Liver (tissue), 3 donors: ENCODE data around the gene SDK2.

Source experiments
- GABPA ChIP-seq, 2 donors: IDR thresholded peaks in 1 of 2; conservative IDR thresholded peaks in 1 of 2; 2 replicates each; pipeline ENCODE4 v1.6.1; 2016; ENCODE audit warnings: antibody characterized with exemption in 2 of 2, mild to moderate bottlenecking in 1 of 2, moderate library complexity in 1 of 2
- JUND ChIP-seq, 2 donors: IDR thresholded peaks; 2 replicates each; pipeline ENCODE4 v1.6.1; 2016; ENCODE audit warnings: antibody characterized with exemption in 2 of 2
- MAX ChIP-seq: IDR thresholded peaks from 2 replicates; pipeline ENCODE4 v1.6.1; 2016; ENCODE audit warnings: antibody characterized with exemption
- REST ChIP-seq: IDR thresholded peaks from 2 replicates; pipeline ENCODE4 v1.6.1; 2016; ENCODE audit warnings: antibody characterized with exemption, mild to moderate bottlenecking
- RXRA ChIP-seq, 2 donors: IDR thresholded peaks; 2 replicates each; pipeline ENCODE4 v1.6.1; 2017 to 2018; ENCODE audit warnings: antibody characterized with exemption in 2 of 2, mild to moderate bottlenecking in 1 of 2
- ZBTB33 ChIP-seq: IDR thresholded peaks from 2 replicates; pipeline ENCODE4 v1.6.1; 2016; ENCODE audit warnings: antibody characterized with exemption
- TF ChIP-seq, protein P1 (sequence below): fragments of 150-350 bp; IDR thresholded peaks from 2 replicates; pipeline ENCODE4 v1.5.1; 2017; ENCODE audit warnings: improper control_type of control experiment, low read depth, low read length; ENCODE audit not compliant: missing input control
- donor health status: healthy.
- donor health status: healthy.

GRCh38 chr17:73522107-73522506 is 122.1 kb downstream of the SDK2 start:
- TF ChIP-seq, protein P1, sequence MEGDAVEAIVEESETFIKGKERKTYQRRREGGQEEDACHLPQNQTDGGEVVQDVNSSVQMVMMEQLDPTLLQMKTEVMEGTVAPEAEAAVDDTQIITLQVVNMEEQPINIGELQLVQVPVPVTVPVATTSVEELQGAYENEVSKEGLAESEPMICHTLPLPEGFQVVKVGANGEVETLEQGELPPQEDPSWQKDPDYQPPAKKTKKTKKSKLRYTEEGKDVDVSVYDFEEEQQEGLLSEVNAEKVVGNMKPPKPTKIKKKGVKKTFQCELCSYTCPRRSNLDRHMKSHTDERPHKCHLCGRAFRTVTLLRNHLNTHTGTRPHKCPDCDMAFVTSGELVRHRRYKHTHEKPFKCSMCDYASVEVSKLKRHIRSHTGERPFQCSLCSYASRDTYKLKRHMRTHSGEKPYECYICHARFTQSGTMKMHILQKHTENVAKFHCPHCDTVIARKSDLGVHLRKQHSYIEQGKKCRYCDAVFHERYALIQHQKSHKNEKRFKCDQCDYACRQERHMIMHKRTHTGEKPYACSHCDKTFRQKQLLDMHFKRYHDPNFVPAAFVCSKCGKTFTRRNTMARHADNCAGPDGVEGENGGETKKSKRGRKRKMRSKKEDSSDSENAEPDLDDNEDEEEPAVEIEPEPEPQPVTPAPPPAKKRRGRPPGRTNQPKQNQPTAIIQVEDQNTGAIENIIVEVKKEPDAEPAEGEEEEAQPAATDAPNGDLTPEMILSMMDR = no peak
- TF ChIP-seq REST (no peak), MAX (no peak), RXRA (IDR thresholded peaks at IDR 0.05) (no peak), JUND (IDR thresholded peaks at IDR 0.05) (no peak), ZBTB33 (no peak), GABPA (IDR thresholded peaks at IDR 0.05 in 1 of 2, conservative IDR thresholded peaks at IDR 0.05 in 1 of 2) (no peak)
